Cardiac fibroblast (primary cell): Measurements from ENCODE around the gene PROSER1.
A peak's percentile ranks its signal among the peaks of the same experiment; 100 is the strongest.

ENCODE experiments used
- DNase-seq, 2 donors: peaks; one replicate each; pipeline versions ENCODE4 v3.0.0 to v3.0.0-alpha.2; 2010; ENCODE audit warnings: low read depth in 2 of 2
- H3K4me3 ChIP-seq, 2 donors: replicated peaks in 1 of 2; 1 replicate in 1 of 2; 2 replicates in 1 of 2; pipeline ENCODE4 v1.5.1; 2011; ENCODE audit warnings: low read depth in 2 of 2, low read length in 2 of 2, mild to moderate bottlenecking in 2 of 2, moderate library complexity in 1 of 2
- CTCF ChIP-seq: IDR thresholded peaks from one replicate; pipeline ENCODE4 v1.5.1; 2011; ENCODE audit warnings: low read depth, mild to moderate bottlenecking, low read length, inconsistent platforms

Gene PROSER1

DNA sequence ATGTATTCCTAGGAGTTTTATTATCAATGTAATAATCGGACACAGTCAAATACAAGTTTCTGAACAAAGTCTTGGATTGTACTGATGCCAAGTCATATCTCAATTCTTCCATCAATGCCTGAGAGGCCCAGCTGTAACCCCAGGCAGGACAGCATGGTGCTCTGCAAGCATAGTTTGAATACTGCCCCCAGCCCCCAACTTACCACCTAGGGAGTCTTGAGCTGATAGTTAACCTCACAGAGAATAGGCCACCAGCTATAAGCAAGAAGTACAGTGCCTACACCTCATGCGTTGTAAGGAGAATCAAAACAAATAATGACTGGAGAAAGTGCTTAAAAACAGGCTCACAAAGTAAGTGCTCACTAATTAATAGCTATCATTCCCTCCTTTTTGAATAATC is 2.7 kb downstream of the PROSER1 start:
- peak overlapping the region; percentile 92 for H3K4me3 ChIP-seq
- TF ChIP-seq CTCF, result no peak
- DNase-seq, result no peak

DNA sequence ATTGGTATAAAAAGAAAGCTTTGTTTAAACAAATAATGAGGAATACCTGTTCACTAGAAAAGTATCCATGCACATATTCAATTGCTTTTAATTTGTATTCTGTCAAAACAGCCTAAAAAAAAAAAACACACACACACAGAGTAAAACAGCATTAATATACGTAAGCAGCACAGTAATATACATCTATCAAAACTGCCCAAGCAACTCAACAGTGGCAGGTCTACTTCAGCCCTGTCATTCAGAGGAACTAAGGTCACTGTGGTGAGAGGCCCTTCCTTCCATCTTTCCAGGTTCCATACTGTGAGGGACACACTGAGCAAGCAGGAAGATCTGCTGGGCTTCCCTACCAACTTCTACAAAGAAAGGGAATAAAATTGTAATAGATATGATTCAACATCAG is 3.8 kb downstream of the PROSER1 start:
- no peak for DNase-seq
- H3K4me3 ChIP-seq, result no peak overlapping the region
- no peak for TF ChIP-seq CTCF

DNA sequence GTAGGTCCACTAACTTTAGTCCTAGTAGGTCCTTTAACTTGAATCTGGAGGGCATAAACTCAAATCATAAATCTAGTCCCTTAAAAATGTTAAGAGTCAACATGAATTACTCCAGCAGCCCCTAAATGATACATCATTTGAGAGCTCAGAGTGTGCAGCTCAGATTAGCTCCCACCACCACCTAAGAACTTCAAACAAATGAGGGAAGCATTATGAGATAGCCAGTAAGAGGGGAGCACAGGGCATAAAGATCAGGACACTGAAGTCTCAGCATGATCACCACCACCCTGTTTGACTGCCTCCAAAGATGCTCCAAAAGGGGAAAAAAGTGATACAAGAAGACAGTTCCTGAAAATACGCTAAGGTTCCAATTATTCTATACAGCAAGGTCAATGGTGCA is 5.7 kb downstream of the PROSER1 start:
- DNase-seq, result no peak
- H3K4me3 ChIP-seq, result no peak overlapping the region
- TF ChIP-seq CTCF, result no peak

- DNase-seq, result no peak
- no peak overlapping the region for H3K4me3 ChIP-seq
- no peak for TF ChIP-seq CTCF
Measured at GRCh38 chr13:39025433-39025839, 12.5 kb downstream of the PROSER1 start.

DNA sequence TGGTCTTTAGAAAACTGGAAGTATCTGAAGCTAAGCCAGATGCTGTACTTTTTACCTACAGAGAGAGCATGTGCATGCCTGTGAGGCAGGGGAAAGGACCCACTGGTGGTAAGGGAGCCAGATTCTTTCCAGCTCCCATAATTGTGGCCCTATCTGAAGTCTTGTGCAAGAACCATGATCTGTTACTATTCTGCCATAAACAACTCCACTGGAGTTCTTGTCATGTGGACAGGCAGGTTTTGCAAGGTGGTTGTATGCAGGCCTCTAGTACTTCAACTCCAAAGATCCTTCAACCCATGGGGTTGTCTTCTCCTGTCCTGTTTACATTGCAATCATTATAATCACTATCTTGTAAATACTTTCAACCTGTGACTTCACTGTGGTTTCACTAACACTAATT is 14.1 kb downstream of the PROSER1 start:
- DNase-seq, result peak in 1 of 2 donors; percentile 42
- TF ChIP-seq CTCF, result no peak
- no peak overlapping the region for H3K4me3 ChIP-seq

- TF ChIP-seq CTCF, result no peak
- peak in 1 of 2 donors; percentile 79 for DNase-seq
- no peak overlapping the region for H3K4me3 ChIP-seq
Measured at GRCh38 chr13:39023316-39023715, 14.6 kb downstream of the PROSER1 start.

DNA sequence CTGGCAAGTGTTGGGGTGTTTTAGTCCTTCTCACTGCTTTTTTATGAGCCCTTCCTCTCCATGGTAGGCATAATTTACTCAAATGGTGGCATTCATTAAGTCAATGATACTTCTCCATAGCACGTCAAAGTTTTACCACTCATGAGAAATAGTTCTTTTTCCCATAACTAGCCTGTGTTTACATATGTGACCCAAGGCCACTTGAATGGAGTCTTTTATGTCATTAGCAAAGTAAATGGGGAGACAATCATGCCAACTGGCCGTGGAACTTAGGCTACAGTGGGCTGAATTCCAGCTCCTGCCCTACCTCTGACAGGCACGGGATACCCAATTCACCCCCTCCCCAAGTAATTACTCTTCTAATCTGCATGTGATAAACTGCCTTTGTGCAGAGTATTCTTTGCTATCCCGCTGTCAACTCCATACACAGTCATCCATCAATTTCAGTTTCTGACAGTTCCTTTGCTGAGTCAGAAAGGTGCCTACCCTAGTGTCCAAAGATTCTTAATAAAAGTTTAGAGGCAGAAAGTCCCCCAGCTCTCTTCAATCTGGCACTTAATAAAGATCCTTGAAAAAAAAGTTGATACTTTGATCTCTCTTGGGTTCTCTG is 16.9 kb downstream of the PROSER1 start:
- no peak for TF ChIP-seq CTCF
- no peak for DNase-seq
- H3K4me3 ChIP-seq, result no peak overlapping the region
